HG03575 (cell line): ENCODE results near the gene AGAP1.
"Not testable (repeated sequence)": the region's sequence is repeated elsewhere in the genome, so short reads cannot be mapped to it uniquely, and the experiment has no call there.

Experiments used
- ATAC-seq: cut with Tn5 transposase; IDR thresholded peaks from one replicate; pipeline ENCODE4 v1.9.1; 2021; ENCODE audit not compliant: unreplicated experiment, insufficient number of reproducible peaks, low FRiP score; ENCODE audit errors: extremely low read depth

The AGAP1 gene

DNA sequence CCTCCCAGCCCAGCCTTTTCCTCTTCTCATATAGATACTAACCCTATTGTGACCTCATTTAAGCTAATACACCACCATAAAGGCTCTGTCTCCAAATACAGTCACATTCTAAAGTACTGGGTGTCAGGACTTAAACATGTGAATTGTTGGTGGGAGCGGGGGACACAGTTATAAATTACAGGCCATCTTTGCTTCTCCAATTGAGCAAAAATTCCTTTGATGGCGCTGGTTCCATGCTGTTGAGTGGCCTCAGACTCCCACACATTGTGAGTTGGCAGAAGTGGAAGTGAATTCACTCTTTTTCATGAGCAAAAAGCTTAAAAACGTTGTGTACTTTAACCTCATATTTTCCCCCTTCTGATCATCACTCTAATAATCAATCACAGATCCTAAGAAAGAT, 628.4 kb downstream of the AGAP1 start:
- no peak for ATAC-seq

DNA sequence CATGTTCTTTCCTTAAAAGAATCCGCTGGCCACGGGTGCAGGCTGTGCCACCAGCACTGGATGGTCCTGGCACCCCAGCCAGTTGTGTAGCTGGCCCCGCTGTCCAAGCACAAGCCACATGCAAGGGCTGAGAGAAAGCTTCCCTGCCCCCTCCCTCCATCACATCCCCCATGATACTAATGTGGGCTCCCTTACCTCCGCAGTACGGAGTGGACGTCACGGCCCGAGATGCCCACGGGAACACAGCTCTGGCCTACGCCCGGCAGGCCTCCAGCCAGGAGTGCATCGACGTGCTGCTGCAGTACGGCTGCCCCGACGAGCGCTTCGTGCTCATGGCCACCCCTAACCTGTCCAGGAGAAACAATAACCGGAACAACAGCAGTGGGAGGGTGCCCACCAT, 629.9 kb downstream of the AGAP1 start:
- ATAC-seq: no peak

DNA sequence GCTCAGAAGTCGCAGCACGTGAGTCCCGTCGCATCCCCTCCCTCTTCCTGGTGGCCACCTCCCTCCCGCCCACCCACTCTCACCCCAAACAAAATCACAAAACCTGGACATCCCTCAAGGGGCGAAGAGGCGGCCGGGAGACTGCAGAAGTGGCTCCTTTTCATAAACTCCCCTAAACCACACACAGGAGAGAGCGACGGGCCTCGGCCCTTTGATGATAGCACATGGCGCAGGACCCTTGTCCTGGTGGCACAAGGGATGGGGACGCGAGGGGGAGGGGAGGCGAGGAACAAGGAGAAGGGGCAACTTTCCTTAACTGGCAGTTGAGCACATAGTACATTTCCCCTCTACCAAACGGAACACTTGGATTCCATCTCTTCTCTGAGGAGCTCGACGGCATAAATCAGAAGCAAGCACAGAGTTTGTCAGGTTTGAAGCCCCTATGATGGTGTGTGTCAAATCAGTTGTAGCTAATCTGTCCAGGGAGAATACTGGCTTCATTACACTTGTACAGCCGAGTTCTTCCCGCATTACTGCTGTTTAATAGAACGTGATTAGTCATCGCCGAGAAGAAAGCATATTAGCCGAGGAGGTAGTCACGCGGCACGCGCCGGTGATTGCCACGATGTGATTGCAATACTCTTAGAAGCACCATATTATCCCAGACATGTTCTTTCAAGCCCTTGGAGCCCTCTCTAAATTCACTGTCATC, 630.5 kb downstream of the AGAP1 start:
- no peak for ATAC-seq

- no peak for ATAC-seq
These were observed 631.7 kb downstream of the AGAP1 start for GRCh38 chr2:236125541-236125940.

DNA sequence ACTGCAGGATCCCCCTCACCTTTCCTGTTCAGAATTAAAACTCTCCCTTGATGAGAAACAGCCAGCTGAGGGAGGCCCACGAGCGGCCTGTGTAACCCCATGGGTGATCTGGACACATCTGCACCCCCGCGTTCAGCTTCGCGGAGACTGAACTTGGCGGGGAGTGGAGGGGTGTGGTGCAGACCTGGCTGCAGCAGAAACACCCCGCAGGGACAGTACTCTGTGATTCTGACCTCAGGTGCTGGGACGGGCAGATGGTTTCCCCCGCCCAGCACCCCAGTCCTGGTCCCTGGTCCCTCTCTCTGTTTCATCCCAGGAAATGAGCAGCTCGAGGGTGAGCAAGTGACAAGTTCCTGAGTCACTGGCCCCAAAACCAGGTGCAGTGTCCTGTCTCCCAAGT, 633.2 kb downstream of the AGAP1 start:
- ATAC-seq: no peak

DNA sequence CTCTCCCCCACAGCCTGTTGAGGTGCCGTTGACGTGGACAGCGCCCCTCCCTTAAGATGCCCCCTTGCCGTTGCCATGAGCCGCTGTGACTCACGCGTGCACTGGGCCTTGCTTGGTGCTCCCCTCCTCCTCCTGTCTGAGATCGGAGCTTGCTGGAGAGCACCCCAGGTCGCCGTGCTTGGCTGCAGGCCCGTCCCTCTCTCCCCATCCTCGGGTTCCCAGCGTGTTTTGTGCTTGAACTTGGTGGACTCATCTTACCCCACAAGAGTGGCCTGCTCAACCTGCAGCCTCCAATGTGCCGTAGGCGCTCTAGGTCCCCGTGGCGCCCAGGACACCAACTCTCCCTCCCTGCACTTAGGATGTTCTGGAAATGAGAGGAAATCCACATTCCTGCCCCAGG, 634.5 kb downstream of the AGAP1 start:
- ATAC-seq: no peak

- no peak for ATAC-seq
These were observed 636.1 kb downstream of the AGAP1 start for GRCh38 chr2:236129935-236130334.

DNA sequence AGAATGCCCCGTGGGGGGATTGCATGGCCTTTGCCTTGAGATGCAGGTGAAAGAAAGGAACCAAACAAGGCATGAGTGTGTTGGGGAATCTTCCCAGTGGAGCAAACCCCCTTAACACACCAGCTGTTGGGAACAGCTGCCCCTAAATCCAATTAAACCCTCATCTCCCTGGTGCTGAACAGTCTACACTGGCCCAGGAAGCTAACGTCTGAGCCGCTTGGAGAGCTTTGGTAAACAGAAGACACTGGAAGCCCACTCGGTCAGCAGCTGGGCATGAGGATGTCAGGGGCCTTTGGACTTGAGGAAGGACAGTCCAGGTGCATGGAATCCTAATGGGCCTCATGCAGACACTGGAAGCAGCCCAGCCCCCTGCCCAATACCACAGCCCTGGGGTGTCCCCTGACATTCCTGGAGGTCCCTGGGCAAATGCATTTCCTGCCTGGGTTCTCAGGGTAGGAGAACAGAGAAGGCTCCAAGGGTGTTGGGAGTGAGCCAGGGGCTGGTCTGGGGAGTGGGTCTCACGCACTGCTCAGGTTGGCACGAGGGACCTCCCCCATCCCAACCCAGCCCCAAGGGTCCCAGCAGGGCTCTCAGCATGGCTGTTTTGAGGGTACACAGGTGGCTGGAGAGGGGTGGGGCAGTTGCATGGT, 636.6 kb downstream of the AGAP1 start:
- no peak for ATAC-seq

GRCh38 chr2:236131073-236131692, 637.3 kb downstream of the AGAP1 start:
- ATAC-seq: no peak

DNA sequence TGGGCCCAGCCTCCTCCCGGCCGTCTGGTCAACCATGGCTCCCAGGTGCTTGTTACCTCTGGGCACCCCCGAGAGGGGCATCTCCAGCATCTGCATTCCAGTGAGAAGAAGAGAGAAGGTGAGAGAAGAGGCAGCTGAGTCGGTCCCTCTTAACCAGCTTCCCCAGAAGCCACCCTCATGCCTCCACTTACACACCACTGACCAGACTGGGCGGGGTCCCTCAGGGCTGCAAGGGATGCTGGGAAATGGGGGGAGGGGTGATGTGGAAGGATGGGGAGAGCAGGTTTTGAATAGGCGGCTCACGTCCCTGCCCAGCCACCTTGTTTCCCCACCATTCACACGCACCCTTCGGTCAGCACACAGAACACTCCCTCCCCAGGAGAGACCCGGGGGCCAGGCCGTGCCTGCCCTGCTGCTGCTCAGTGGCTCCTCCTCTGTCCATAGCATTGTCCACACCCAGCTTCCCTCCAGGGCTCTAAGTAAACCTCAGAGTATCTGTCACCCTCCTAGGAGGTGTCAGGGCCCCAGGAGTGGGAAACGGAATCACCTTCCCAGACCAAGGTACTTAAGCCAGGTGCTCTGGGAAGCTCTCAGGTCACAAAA, 639.7 kb downstream of the AGAP1 start:
- ATAC-seq: no peak

GRCh38 chr2:236136538-236136937, 642.7 kb downstream of the AGAP1 start:
- ATAC-seq: no peak

- ATAC-seq: no peak
These were observed 643.2 kb downstream of the AGAP1 start for GRCh38 chr2:236137066-236137465.

- ATAC-seq: not testable (repeated sequence)
These were observed 647.8 kb downstream of the AGAP1 start for GRCh38 chr2:236141616-236142015.

DNA sequence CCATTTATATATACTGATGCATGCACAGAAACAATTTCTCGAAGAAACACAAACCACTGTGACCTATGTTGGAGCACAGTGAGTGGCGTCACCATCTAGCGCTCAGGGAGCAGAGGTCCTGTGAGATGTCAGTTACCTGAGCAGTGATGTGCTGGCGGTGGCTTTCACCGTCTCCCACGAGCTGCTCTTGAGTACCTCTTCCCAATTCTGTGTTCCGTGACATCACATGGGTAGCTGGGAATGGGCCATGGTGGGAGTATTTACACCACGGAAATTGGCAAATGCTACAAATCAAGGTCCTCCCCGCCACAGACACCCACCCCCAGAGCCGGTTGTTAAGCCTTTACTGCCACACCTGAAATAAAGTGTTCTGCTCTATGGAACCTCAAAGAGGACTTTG, 650.0 kb downstream of the AGAP1 start:
- no peak for ATAC-seq

DNA sequence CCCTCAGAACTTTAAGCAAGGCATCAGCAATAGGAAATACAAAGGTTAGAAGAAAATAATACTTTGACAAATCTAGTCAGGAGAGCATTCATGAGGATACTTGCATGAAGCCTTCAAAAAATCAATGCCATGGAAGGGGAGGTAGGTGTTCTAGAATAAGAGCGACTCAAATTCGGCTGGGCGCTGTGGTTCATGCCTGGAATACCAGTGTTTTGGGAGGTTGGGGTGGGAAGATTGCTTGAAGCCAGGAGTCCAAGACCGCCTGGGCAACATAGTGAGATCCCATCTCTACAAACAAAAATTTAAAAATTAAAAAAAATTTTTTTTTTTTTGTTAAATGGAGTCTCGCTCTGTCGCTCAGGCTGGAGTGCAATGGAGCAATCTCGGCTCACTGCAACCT, 652.6 kb downstream of the AGAP1 start:
- no peak for ATAC-seq

DNA sequence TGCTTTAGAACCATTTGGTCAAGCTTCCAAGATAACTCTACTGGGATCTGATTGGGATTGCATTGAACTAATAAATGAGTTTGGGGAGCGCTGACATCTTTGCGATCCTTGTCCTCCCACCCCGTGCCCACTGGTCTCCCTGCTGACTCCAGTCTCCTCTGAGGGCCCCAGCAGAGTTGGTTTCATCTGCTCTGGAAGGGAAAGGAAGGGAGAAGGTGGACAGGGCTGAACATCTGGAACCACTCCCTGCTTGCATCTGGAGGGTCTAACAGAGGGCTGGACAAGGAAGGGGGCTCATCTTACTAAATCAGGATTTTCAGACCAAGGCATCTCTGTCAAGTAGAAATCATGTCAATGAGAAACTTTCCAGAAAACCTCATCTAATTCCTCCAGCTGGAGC, 661.6 kb downstream of the AGAP1 start:
- no peak for ATAC-seq

DNA sequence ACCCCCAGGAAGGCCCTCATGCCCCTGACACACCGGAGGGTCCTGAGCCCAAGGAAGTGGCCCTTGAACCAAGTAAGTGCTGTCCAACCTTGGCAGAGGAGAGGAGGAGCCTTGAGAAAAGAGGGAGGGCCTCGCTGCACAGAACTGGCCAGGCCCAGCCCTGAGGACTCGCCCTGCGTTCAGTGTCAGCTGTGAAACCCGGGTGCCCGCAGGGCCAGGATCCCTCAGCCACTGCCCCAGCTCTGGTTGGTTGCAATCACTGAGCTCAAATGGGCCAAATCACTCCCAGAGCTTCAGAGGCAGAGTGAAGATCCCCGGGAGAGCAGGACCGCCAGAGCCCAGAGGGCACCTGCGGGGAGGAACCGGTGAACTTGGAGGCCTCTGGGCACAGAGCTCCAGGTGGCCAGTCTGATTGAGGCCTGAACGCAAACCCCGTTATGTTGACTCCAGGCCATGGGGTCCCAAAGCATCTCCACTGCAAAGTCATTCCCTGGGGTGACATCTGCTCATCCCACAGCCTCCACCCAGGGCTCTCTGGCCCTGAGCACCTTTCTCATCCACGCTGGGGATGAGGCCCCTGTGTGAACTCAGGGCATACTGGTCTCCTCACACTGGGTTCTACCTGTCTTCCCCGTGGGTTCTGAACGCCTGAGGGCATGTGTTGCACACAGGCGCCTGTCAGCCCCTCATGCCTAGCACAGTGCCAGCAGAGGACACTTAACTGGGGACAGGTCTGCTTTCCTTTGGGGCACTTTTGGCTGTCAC, 662.4 kb downstream of the AGAP1 start:
- ATAC-seq: no peak

DNA sequence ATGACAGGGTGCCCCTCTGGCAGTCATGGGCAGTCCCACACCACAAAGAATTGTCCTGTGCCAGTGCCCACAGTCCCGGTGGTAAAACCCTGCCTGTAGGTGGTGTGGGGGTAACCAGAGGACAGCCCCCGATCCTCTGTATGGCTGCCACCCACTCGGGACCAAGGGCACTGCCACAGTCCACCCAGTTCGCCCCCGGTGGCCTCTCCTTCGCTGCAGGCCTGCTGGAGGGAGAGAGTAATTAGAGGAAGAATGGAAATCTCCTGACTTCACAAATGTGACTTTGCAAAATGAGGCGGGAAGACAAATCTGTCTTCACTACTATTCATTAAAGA, 663.0 kb downstream of the AGAP1 start:
- ATAC-seq: no peak

DNA sequence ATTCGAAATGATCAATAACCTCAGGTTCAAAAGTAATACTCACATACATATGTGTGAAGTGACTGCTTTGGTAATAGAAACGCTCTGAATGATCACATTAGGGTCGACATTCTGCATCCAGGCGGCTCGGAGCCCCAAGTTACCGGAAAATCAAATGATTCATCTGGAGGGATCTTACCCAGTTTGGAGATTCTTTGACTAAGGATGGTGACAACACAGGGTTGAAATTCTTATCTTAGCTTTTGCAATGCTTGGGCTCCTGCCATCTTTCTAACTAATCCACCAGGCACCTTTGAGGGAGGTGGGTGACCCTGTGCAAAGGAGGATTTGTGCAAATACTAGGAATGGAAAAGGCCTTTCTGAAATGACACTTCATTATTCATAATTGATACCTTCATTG, 663.5 kb downstream of the AGAP1 start:
- ATAC-seq: no peak
